SH-SY5Y (cell line): Measurements from ENCODE around the gene ALG12.

Experiments
- GATA2 ChIP-seq: IDR thresholded peaks from 2 replicates; pipeline ENCODE4 v1.6.1; 2011; ENCODE audit warnings: mild to moderate bottlenecking, low read depth, low read length
- GATA3 ChIP-seq: IDR thresholded peaks from 2 replicates; pipeline ENCODE4 v1.6.1; 2011; ENCODE audit warnings: low read depth, mild to moderate bottlenecking, low read length, moderate library complexity

- TF ChIP-seq GATA2 = no peak
- TF ChIP-seq GATA3 = no peak
These were observed 5.2 kb downstream of the ALG12 start for GRCh38 chr22:49913026-49913425.
